MM.1S (cell line): ENCODE measurements around the gene FOXP1.
"Not testable (repeated sequence)": the region's sequence is repeated elsewhere in the genome, so short reads cannot be mapped to it uniquely, and the experiment has no call there.

Source experiments
- DNase-seq: peaks from one replicate; pipeline ENCODE4 v3.0.0-alpha.2; 2015
- H2AFZ ChIP-seq: fragments of 300-600 bp; sonication (generic); 2 replicates; pipeline ENCODE4 v1.6.0; 2016; ENCODE audit warnings: antibody characterized with exemption, low read length
- H3F3A ChIP-seq: fragments of 300-600 bp; sonication (generic); 2 replicates; pipeline ENCODE4 v1.6.1; 2016; ENCODE audit warnings: mild to moderate bottlenecking, antibody characterized with exemption, low read length, moderate library complexity, mixed read lengths; ENCODE audit not compliant: insufficient read depth
- H3K27ac ChIP-seq: fragments of 300-600 bp; sonication (generic); 2 replicates; pipeline ENCODE4 v1.5.1; 2016; ENCODE audit warnings: mild to moderate bottlenecking, low read length
- H3K27me3 ChIP-seq: fragments of 300-600 bp; sonication (generic); replicated peaks from 2 replicates; pipeline ENCODE4 v1.6.0; 2016; ENCODE audit warnings: low read length; ENCODE audit not compliant: insufficient read depth
- H3K36me3 ChIP-seq: fragments of 300-600 bp; sonication (generic); replicated peaks from 2 replicates; pipeline ENCODE4 v1.6.1; 2016; ENCODE audit warnings: mild to moderate bottlenecking, low read length, mixed read lengths; ENCODE audit not compliant: insufficient read depth
- H3K4me1 ChIP-seq: fragments of 300-600 bp; sonication (generic); 2 replicates; pipeline ENCODE4 v1.6.1; 2016; ENCODE audit warnings: low read length, mixed read lengths
- H3K4me2 ChIP-seq: fragments of 300-600 bp; sonication (generic); 2 replicates; pipeline ENCODE4 v1.6.0; 2016; ENCODE audit warnings: low read depth, low read length
- H3K4me3 ChIP-seq: fragments of 300-600 bp; sonication (generic); 2 replicates; pipeline ENCODE4 v1.5.1; 2016; ENCODE audit warnings: low read length, mixed read lengths
- H3K79me2 ChIP-seq: fragments of 300-600 bp; sonication (generic); 2 replicates; pipeline ENCODE4 v1.6.1; 2016; ENCODE audit warnings: mixed run types, low read length, mixed read lengths
- H3K9ac ChIP-seq: fragments of 300-600 bp; sonication (generic); 2 replicates; pipeline ENCODE4 v1.6.1; 2016; ENCODE audit warnings: low read length, mixed read lengths
- H3K9me2 ChIP-seq: fragments of 300-600 bp; sonication (generic); replicated peaks from 2 replicates; pipeline ENCODE4 v1.6.1; 2016; ENCODE audit warnings: mild to moderate bottlenecking, low read length, mixed read lengths; ENCODE audit not compliant: insufficient read depth
- H3K9me3 ChIP-seq: fragments of 300-600 bp; sonication (generic); replicated peaks from 2 replicates; pipeline ENCODE4 v1.6.1; 2016; ENCODE audit warnings: mild to moderate bottlenecking, low read length, mixed read lengths; ENCODE audit not compliant: insufficient read depth
- H4K20me1 ChIP-seq: fragments of 300-600 bp; sonication (generic); 2 replicates; pipeline ENCODE4 v1.6.1; 2016; ENCODE audit warnings: mild to moderate bottlenecking, low read length, moderate library complexity, mixed read lengths; ENCODE audit not compliant: insufficient read depth
- CTCF ChIP-seq: fragments of 300-600 bp; sonication (generic); IDR thresholded peaks from 2 replicates; pipeline ENCODE4 v1.5.1; 2016; ENCODE audit warnings: antibody characterized with exemption, low read length, mixed read lengths
- EZH2 ChIP-seq: fragments of 300-600 bp; sonication (generic); optimal IDR thresholded peaks from 2 replicates; pipeline ENCODE3; 2017; ENCODE audit warnings: low read depth, mild to moderate bottlenecking, antibody characterized with exemption, low read length, mixed read lengths
- EZH2phosphoT487 ChIP-seq: fragments of 300-600 bp; sonication (generic); IDR thresholded peaks from 2 replicates; pipeline ENCODE4 v1.6.1; 2018; ENCODE audit warnings: antibody characterized with exemption, low read length

Gene FOXP1

DNA sequence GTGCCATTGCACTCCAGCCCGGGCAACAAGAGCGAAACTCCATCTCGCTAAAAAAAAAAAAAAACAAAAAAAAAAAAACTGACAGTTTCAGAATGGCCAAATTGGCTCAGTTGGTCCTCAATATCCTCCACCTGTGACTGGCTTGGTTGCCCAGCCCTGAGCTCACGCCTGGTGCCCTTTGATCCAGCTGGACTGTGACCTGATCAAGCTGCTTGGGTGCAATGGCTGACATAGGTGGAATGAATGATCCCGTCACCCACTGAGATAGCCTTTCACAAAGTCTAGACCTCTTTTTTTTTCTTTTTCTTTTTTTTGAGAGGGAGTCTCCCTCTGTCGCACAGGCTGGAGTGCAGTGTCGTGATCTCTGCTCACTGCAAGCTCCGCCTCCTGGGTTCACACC is 254.6 kb downstream of the FOXP1 start:
- TF ChIP-seq CTCF (no peak), EZH2phosphoT487 (no peak), EZH2 (no peak)
- H3K79me2 ChIP-seq: no peaks in the 10 kb centered on the region
- H3K4me1 ChIP-seq: no peaks in the 10 kb centered on the region
- no peak overlapping the region for H3K27ac ChIP-seq
- H3K9ac ChIP-seq: no peak overlapping the region
- no peak overlapping the region for H3K4me2 ChIP-seq
- no peak for DNase-seq
- H3K9me2 ChIP-seq: no peaks in the 10 kb centered on the region
- no peaks in the 10 kb centered on the region for H3F3A ChIP-seq
- H4K20me1 ChIP-seq: no peaks in the 10 kb centered on the region
- no peak overlapping the region for H2AFZ ChIP-seq
- no peaks in the 10 kb centered on the region for H3K27me3 ChIP-seq
- no peaks in the 10 kb centered on the region for H3K9me3 ChIP-seq
- H3K36me3 ChIP-seq: no peaks in the 10 kb centered on the region
- H3K4me3 ChIP-seq: no peak overlapping the region

DNA sequence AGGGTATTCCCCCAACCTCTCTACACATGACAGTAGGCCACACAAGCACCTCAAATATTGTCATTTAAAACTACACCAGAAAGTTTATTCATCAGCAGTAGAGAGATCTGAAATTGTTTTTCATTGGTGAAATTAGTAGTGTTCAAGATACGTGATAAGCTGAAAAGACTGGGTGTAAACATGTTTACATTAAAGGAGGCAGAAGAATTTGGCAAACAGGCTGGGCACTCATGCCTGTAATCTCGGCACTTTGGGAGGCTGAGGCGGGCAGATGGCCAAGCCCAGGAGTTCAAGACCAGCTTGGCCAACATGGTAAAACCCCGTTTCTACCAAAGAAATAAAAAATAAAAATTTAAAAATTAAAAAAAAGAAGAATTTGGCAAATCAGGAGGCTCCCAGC is 255.6 kb downstream of the FOXP1 start:
- no peaks in the 10 kb centered on the region for H3K9me3 ChIP-seq
- no peaks in the 10 kb centered on the region for H3K9me2 ChIP-seq
- no peak overlapping the region for H3K4me3 ChIP-seq
- no peak overlapping the region for H3K9ac ChIP-seq
- no peak overlapping the region for H3K4me2 ChIP-seq
- H3K4me1 ChIP-seq: no peaks in the 10 kb centered on the region
- TF ChIP-seq EZH2 (no peak), CTCF (no peak), EZH2phosphoT487 (no peak)
- H3K79me2 ChIP-seq: no peaks in the 10 kb centered on the region
- no peak overlapping the region for H3K27ac ChIP-seq
- no peaks in the 10 kb centered on the region for H3K36me3 ChIP-seq
- H4K20me1 ChIP-seq: no peaks in the 10 kb centered on the region
- no peaks in the 10 kb centered on the region for H3K27me3 ChIP-seq
- H2AFZ ChIP-seq: no peak overlapping the region
- no peak for DNase-seq
- H3F3A ChIP-seq: no peaks in the 10 kb centered on the region

DNA sequence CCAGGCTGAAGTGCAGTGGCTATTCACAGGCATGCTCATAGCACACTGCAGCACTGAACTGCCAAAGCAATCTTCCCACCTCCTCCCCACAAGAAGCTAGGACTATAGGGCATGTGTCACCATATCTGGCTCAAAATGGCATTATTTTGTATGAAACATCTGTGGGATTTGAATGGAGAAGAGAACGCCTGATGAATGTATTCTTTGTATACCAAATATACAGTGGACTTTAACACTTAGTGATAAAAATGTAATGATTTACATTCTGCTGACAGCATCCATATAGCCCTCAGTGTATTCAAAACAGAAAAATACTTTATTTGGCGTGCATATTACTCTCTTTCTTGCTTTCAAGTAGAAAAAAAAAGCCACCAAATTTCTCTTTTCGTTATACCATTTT is 257.8 kb downstream of the FOXP1 start:
- no peak for TF ChIP-seq EZH2
- TF ChIP-seq CTCF: no peak
- TF ChIP-seq EZH2phosphoT487: no peak
- Histone ChIP-seq H2AFZ (no peak overlapping the region), H3K9ac (no peak overlapping the region), H3K36me3 (no peaks in the 10 kb centered on the region), H3K27me3 (no peaks in the 10 kb centered on the region), H3K27ac (no peak overlapping the region), H3K4me1 (no peaks in the 10 kb centered on the region), H3K9me2 (no peaks in the 10 kb centered on the region), H3K79me2 (no peaks in the 10 kb centered on the region), H3F3A (no peaks in the 10 kb centered on the region), H3K4me2 (no peak overlapping the region), H3K9me3 (no peaks in the 10 kb centered on the region), H3K4me3 (no peak overlapping the region), H4K20me1 (no peaks in the 10 kb centered on the region)
- DNase-seq: no peak

- H3K36me3 ChIP-seq, H3K9me3 ChIP-seq, H3K79me2 ChIP-seq, H3K9ac ChIP-seq, H2AFZ ChIP-seq, H3K27ac ChIP-seq, H4K20me1 ChIP-seq, DNase-seq, H3K9me2 ChIP-seq, H3K4me1 ChIP-seq, H3K4me3 ChIP-seq, H3F3A ChIP-seq, H3K4me2 ChIP-seq, H3K27me3 ChIP-seq: not testable (repeated sequence)
Observed at GRCh38 chr3:71324224-71324623, 259.3 kb downstream of the FOXP1 start.
